CD14-positive monocyte (primary cell): ENCODE measurements around the gene MAST4. TPM values are rescaled to one million over a fixed set of nuclear protein-coding genes. Genes with fewer than 3 reads are reported as not detected.

ENCODE experiments used
- DNase-seq, 3 donors: peaks; one replicate each; pipeline ENCODE4 v3.0.0-alpha.2; 2011 to 2022
- H2AFZ ChIP-seq: 2 replicates; pipeline ENCODE4 v1.6.0; 2012; ENCODE audit warnings: mild to moderate bottlenecking, low read depth, low read length, inconsistent platforms; ENCODE audit not compliant: insufficient read depth, poor library complexity, severe bottlenecking
- H3K27ac ChIP-seq, 2 donors: 1 replicate in 1 of 2; 2 replicates in 1 of 2; pipeline ENCODE4 v1.5.1; 2012 to 2013; ENCODE audit warnings: low read length in 2 of 2, control low read depth in 1 of 2, inconsistent platforms in 1 of 2, low read depth in 1 of 2, mild to moderate bottlenecking in 1 of 2
- H3K27me3 ChIP-seq, 2 donors: one replicate each; pipeline versions ENCODE4 v1.6.0 to v1.6.1; 2011 to 2013; ENCODE audit warnings: low read length in 2 of 2; ENCODE audit not compliant: control insufficient read depth in 2 of 2, insufficient read depth in 2 of 2
- H3K36me3 ChIP-seq, 2 donors: replicated peaks in 1 of 2; 1 replicate in 1 of 2; 2 replicates in 1 of 2; pipeline versions ENCODE4 v1.5.1 to v1.6.1; 2012 to 2013; ENCODE audit warnings: low read length in 2 of 2, control low read depth in 1 of 2, inconsistent platforms in 1 of 2, mild to moderate bottlenecking in 1 of 2; ENCODE audit not compliant: insufficient read depth in 2 of 2, control insufficient read depth in 1 of 2
- H3K4me1 ChIP-seq, 2 donors: 1 replicate in 1 of 2; 2 replicates in 1 of 2; pipeline versions ENCODE4 v1.5.1 to v1.6.1; 2012 to 2013; ENCODE audit warnings: low read length in 2 of 2, control low read depth in 1 of 2, inconsistent platforms in 1 of 2, mild to moderate bottlenecking in 1 of 2, moderate library complexity in 1 of 2; ENCODE audit not compliant: insufficient read depth in 2 of 2, control insufficient read depth in 1 of 2
- H3K4me2 ChIP-seq: replicated peaks from 2 replicates; pipeline ENCODE3; 2012; ENCODE audit warnings: low read length, moderate library complexity, mild to moderate bottlenecking; ENCODE audit not compliant: poor library complexity, severe bottlenecking; ENCODE audit errors: extremely low read depth
- H3K4me3 ChIP-seq, 3 experiments: fragments of 200-600 bp in 1 of 3; sonication (generic) in 1 of 3; replicated peaks in 1 of 3; 1 replicate in 2 of 3; 2 replicates in 1 of 3; pipeline ENCODE4 v1.5.1; 2011 to 2013; ENCODE audit warnings: low read length in 3 of 3, mild to moderate bottlenecking in 3 of 3, control low read depth in 2 of 3, low read depth in 2 of 3, inconsistent platforms in 1 of 3, moderate library complexity in 1 of 3
- H3K79me2 ChIP-seq: 2 replicates; pipeline ENCODE4 v1.6.0; 2012; ENCODE audit warnings: mild to moderate bottlenecking, control low read depth, inconsistent platforms, low read length, moderate library complexity; ENCODE audit not compliant: insufficient read depth
- H3K9ac ChIP-seq: 2 replicates; pipeline ENCODE4 v1.6.0; 2017; ENCODE audit warnings: low read length, mild to moderate bottlenecking; ENCODE audit not compliant: insufficient read depth, poor library complexity, severe bottlenecking
- H3K9me3 ChIP-seq, 2 donors: replicated peaks in 1 of 2; 1 replicate in 1 of 2; 2 replicates in 1 of 2; pipeline versions ENCODE4 v1.5.1 to v1.6.1; 2012 to 2013; ENCODE audit warnings: low read length in 2 of 2, control low read depth in 1 of 2; ENCODE audit not compliant: control insufficient read depth in 1 of 2, insufficient read depth in 1 of 2
- H4K20me1 ChIP-seq: 2 replicates; pipeline ENCODE4 v1.6.0; 2012; ENCODE audit warnings: mild to moderate bottlenecking, low read length, control low read depth, moderate library complexity; ENCODE audit not compliant: insufficient read depth
- H3K27ac Mint-ChIP-seq, 7 donors: one replicate each; pipeline ENCODE4 v1.8.0; 2020; ENCODE audit warnings: mild to moderate bottlenecking in 7 of 7, mixed read lengths in 7 of 7, moderate library complexity in 6 of 7, inconsistent platforms in 2 of 7
- H3K27me3 Mint-ChIP-seq, 3 donors: one replicate each; pipeline ENCODE4 v1.8.0; 2021 to 2022; ENCODE audit warnings: low read depth in 3 of 3, mild to moderate bottlenecking in 3 of 3, mixed read lengths in 3 of 3, moderate library complexity in 3 of 3, inconsistent platforms in 1 of 3
- H3K36me3 Mint-ChIP-seq, 2 donors: one replicate each; pipeline ENCODE4 v1.8.0; 2020; ENCODE audit warnings: mixed read lengths in 2 of 2, inconsistent platforms in 1 of 2, mild to moderate bottlenecking in 1 of 2
- H3K4me1 Mint-ChIP-seq: one replicate; pipeline ENCODE4 v1.8.0; 2020; ENCODE audit warnings: mild to moderate bottlenecking, mixed read lengths
- H3K4me3 Mint-ChIP-seq, 2 donors: one replicate each; pipeline ENCODE4 v1.8.0; 2020; ENCODE audit warnings: mild to moderate bottlenecking in 2 of 2, mixed read lengths in 2 of 2, moderate library complexity in 1 of 2
- H3K9me3 Mint-ChIP-seq, 7 donors: one replicate each; pipeline ENCODE4 v1.8.0; 2020 to 2022; ENCODE audit warnings: mixed read lengths in 7 of 7, mild to moderate bottlenecking in 6 of 7, moderate library complexity in 6 of 7, inconsistent platforms in 2 of 7
- CTCF ChIP-seq: fragments of 200-600 bp; IDR thresholded peaks from one replicate; pipeline ENCODE4 v1.8.0; 2022; ENCODE audit warnings: antibody characterized with exemption, mild to moderate bottlenecking
- WGBS: methylation state at CpG from one replicate; pipeline ENCODE4 v1.1.5; 2013; ENCODE audit warnings: missing lambda C conversion rate; ENCODE audit not compliant: insufficient coverage; 5-methylcytosine and 5-hydroxymethylcytosine counted together
- intact Hi-C, 2 donors: fragments of 100-400 bp; cut with micrococcal nuclease; formaldehyde crosslinking; loops; one replicate each; pipeline versions ENCODE4 v1.15.0 to v1.15.1; 2023
- polyA plus RNA-seq, 3 donors: library from polyadenylated mRNA; depleted of rRNA in 1 of 3; unstranded in 2 of 3; stranded (reverse) in 1 of 3; fragments of 300-500 nt in 2 of 3; fragments of >200 nt in 1 of 3; fragmentation: Illumina TruSeq in 2 of 3; gene quantifications; 1 replicate in 2 of 3; 2 replicates in 1 of 3; pipeline ENCODE4 v1.2.3, GENCODE V29; 2012 to 2021

The MAST4 gene
- polyA plus RNA-seq, 3 donors = 0.03 to 0.24 TPM; not detected in 1

GRCh38 chr5:66722686-66723085, 126.5 kb downstream of the MAST4 start:
- 43% methylated on average over 1 of the region's 4 CpGs for WGBS
- H3K79me2 ChIP-seq = no peaks in the 10 kb centered on the region
- peak overlapping the region; percentile 29 for H3K4me2 ChIP-seq
- H3K9me3 ChIP-seq = no peaks in the 10 kb centered on the region
- intact Hi-C loops = no loop called here
- H2AFZ ChIP-seq = peak overlapping the region; percentile 52
- H3K4me3 ChIP-seq = peak overlapping the region in 1 of 3 experiments; percentile 28
- H3K27ac ChIP-seq = no peak overlapping the region
- Mint-ChIP-seq H3K9me3 (no peaks in the 10 kb centered on the region), H3K27ac (peak overlapping the region in 3 of 7 donors; percentile 22 to 64 (median 54)), H3K4me1 (peaks cover 37% of the 10 kb centered on the region), H3K27me3 (no peaks in the 10 kb centered on the region), H3K36me3 (no peaks in the 10 kb centered on the region), H3K4me3 (peak overlapping the region in 1 of 2 donors; percentile 64)
- TF ChIP-seq CTCF = no peak
- DNase-seq = peak; percentile 31 to 43 (median 35)
- H3K4me1 ChIP-seq = peaks cover 32 to 35% of the 10 kb centered on the region in 2 donors
- H3K27me3 ChIP-seq = no peaks in the 10 kb centered on the region
- H4K20me1 ChIP-seq = no peaks in the 10 kb centered on the region
- H3K36me3 ChIP-seq = no peaks in the 10 kb centered on the region
- H3K9ac ChIP-seq = no peak overlapping the region

- H3K4me3 Mint-ChIP-seq = no peak overlapping the region
- no peaks in the 10 kb centered on the region for H3K36me3 Mint-ChIP-seq
- H3K27ac ChIP-seq = peak overlapping the region in 1 of 2 donors; percentile 17
- H3K4me2 ChIP-seq = no peak overlapping the region
- H3K4me3 ChIP-seq = no peak overlapping the region
- H3K9me3 Mint-ChIP-seq = peaks cover 0 to 1% (median 0%) of the 10 kb centered on the region in 7 donors
- 83% methylated on average over 1 of the region's 2 CpGs for WGBS
- H3K4me1 ChIP-seq = peaks cover 20 to 21% of the 10 kb centered on the region in 2 donors
- H3K27me3 Mint-ChIP-seq = peaks cover 0 to 4% (median 0%) of the 10 kb centered on the region in 3 donors
- no peaks in the 10 kb centered on the region for H4K20me1 ChIP-seq
- no peaks in the 10 kb centered on the region for H3K36me3 ChIP-seq
- no peaks in the 10 kb centered on the region for H3K9me3 ChIP-seq
- H3K27me3 ChIP-seq = no peaks in the 10 kb centered on the region
- H3K79me2 ChIP-seq = no peaks in the 10 kb centered on the region
- no peak overlapping the region for H3K27ac Mint-ChIP-seq
- H2AFZ ChIP-seq = no peak overlapping the region
- no peak for TF ChIP-seq CTCF
- no peak overlapping the region for H3K9ac ChIP-seq
- DNase-seq = peak; percentile 23 to 55 (median 51)
- peaks cover 27% of the 10 kb centered on the region for H3K4me1 Mint-ChIP-seq
- intact Hi-C loops = no loop called here
Measured at GRCh38 chr5:66724349-66725139, 128.4 kb downstream of the MAST4 start.
